GM18873 (cell line): ENCODE data around the gene IGDCC3.
A peak's percentile ranks its signal among the peaks of the same experiment; 100 is the strongest.

Experiments
- ATAC-seq: cut with Tn5 transposase; IDR thresholded peaks from one replicate; pipeline ENCODE4 v1.9.1; 2021; ENCODE audit warnings: mild to moderate bottlenecking, moderate library complexity, moderate number of reproducible peaks; ENCODE audit not compliant: unreplicated experiment, low FRiP score

The IGDCC3 gene

GRCh38 chr15:65304381-65305149 lies 73.2 kb downstream of the IGDCC3 start, which contains the start of gene RNU5B-1:
TSS of gene RNU5B-1 (plus strand) at chr15:65304677.
- peak; percentile 76 for ATAC-seq

GRCh38 chr15:65303687-65304380 lies 74.0 kb downstream of the IGDCC3 start:
- peak; percentile 2 for ATAC-seq

DNA sequence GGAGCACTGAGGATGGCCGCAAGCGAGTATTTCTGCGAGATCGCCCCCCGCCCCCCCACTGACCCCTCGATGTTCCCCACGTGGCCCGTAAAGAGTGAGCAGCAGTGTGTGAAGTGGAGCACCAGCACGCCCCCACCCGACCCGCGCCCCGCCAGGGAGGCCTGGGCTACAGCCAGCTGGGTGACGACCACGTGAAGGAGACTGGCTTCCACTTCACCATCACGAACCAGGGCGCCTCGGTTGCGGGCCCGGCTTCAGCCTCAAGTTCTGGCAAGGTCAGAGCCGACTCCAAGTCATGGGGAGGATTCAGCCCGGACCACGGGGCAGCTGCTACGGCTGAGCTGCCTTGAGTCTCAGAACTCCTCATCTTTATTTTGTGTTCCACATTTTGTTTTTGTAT lies 75.7 kb downstream of the IGDCC3 start:
- no peak for ATAC-seq

DNA sequence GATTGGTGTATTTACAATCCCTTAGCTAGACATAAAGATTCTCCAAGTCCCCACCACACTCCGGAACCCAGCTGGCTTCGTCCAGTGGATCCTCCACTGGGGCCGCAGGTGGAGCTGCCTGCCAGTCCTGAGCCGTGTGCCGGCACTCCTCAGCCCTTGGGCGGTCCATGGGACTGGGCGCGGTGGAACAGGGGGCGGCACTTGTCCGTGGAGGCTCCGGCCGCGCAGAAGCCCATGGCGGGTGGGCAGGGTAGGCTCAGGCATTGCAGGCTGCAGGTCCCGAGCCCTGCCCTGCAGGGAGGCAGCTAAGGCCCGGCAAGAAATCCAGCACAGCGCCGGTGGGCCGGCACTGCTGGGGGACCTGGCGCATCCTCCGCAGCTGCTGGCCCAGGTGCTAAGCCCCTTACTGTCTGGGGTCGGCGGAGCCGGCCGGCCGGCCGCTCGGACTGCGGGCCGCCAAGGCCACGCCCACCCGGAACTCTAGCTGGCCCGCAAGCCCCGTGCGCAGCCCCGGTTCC lies 76.8 kb downstream of the IGDCC3 start:
- no peak for ATAC-seq

DNA sequence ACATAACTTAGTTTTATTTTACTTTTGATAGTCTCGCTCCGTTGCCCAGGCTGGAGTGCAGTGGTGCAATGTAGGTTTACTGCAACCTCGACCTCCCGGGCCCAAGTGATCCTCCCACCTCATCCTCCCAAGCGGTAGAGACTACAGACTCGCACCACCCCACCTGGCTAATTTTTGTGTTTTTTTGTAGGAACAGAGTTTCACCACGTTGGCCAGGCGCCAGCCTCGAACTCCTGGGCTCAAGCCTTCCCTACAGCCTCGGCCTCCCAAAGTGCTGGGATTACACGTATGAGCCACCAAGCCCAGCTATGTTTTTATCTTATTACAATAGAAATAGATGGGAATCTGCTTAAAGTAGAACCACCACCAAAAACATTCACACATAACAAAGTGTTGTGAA lies 79.1 kb downstream of the IGDCC3 start:
- ATAC-seq, result no peak

DNA sequence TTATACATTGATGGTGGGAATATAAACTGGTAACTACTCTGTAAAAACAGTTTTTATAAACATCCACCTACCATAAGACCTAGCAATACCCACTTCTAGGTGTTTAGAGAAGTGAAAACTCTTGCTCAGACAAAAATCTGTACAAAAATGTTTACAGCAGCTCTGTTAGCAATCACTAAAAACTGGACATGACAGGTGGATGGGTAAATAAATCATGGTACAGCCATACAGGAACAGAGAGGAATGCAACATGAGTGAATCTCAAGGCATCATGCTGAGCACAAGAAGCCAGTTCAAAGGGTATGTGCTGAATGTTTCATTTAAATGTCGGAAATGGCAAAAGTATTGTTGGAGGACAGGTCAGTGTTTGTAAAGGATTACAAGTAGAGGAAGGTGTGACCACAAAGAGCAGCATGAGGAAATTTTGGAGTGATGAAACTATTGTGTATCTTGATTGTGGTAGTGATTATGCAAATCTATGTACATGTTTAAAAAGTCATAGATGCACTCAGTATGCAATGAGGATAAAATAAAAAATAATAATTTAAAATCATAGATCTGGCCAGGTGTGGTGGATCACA lies 84.8 kb downstream of the IGDCC3 start:
- ATAC-seq, result no peak

DNA sequence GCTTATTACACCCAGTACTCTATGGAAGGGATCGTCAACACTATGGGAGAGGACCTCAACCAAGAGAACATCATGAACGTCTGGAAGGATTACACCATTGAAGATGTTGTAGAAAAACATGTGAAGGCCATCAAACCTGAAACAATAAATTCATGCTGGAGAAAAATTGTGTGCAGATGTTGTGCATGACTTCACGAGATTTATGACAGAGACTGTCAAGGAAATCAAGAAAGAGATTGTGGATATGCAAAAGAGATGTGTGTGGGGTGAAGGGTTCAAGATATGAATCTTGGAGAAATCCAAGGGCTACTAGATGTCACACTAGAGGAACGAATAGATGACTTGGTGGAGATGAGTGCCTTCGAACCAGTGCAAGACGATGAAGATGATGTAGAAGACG lies 87.6 kb downstream of the IGDCC3 start:
- ATAC-seq, result no peak

GRCh38 chr15:65289261-65289854 lies 88.4 kb downstream of the IGDCC3 start:
- ATAC-seq, result no peak

- no peak for ATAC-seq
These were observed 90.3 kb downstream of the IGDCC3 start for GRCh38 chr15:65287520-65287855.

- ATAC-seq, result peak; percentile 85
These were observed 90.9 kb downstream of the IGDCC3 start, which contains the start of gene PARP16 for GRCh38 chr15:65286704-65287519. TSS of gene PARP16 (minus strand) at chr15:65286883. CDS start at chr15:65286426, 457 bp downstream.

GRCh38 chr15:65286069-65286703 lies 91.6 kb downstream of the IGDCC3 start:
- ATAC-seq, result peak; percentile 5

GRCh38 chr15:65285291-65286068 lies 92.3 kb downstream of the IGDCC3 start:
- ATAC-seq, result no peak

DNA sequence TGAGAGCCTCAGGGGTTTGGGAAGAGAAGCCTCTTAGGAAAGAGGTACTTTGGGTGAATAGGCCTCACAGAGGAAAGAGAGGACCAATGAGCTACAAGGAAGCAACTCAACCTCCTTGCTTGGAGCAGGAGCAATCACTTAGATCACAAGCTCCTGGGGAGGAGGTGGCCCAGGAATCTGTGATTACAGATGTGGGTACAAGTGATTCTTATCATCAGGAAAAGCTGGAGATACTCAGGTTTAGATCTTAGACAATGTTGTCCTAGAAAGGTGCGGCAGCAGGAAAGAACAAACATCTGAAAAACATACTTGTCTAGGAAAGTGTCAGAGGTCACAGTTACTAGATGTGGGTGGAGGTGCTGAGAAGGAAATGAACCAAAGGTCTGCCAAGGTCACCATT lies 99.3 kb downstream of the IGDCC3 start:
- ATAC-seq, result no peak
